Panc1 (cell line): ENCODE measurements around the gene NOVA1. TPM values are rescaled to one million over a fixed set of nuclear protein-coding genes. Genes with fewer than 3 reads are reported as not detected.

Source experiments
- ATAC-seq: fragments of 200-7000 bp; cut with Tn5 transposase; 2 replicates; pipeline ENCODE4 v1.9.1; 2020; ENCODE audit warnings: mild to moderate bottlenecking, moderate library complexity
- BruUV-seq: library from RNA; stranded (reverse); fragments of 400-500 nt; replicated peaks from 2 replicates; lab custom pipeline; 2021; lab: Mats Ljungman, UMichigan
- CTCF ChIA-PET: fragments of 300-600 bp; sonication (Branson Sonifier 250); formaldehyde crosslinking; loops from one replicate; lab custom pipeline; 2022; ENCODE audit warnings: antibody characterized with exemption; lab: Charles Lee
- POLR2A ChIA-PET: fragments of 300-600 bp; sonication (Branson Sonifier 250); formaldehyde crosslinking; loops from one replicate; lab custom pipeline; 2022; ENCODE audit warnings: antibody characterized with exemption; lab: Charles Lee
- DNase-seq: peaks from one replicate; pipeline ENCODE4 v3.0.0-alpha.2; 2010; ENCODE audit warnings: low read depth, low spot score
- H3K27ac ChIP-seq: 2 replicates; pipeline ENCODE4 v1.5.1; 2011; ENCODE audit warnings: mild to moderate bottlenecking, low read length, inconsistent platforms
- H3K27me3 ChIP-seq: fragments of 200-500 bp; sonication (Bioruptor generic); 2 replicates; pipeline ENCODE4 v1.6.0; 2014; ENCODE audit warnings: low read length, inconsistent platforms; ENCODE audit not compliant: control insufficient read depth, insufficient read depth
- H3K36me3 ChIP-seq: fragments of 200-500 bp; sonication (Bioruptor generic); 2 replicates; pipeline ENCODE4 v1.5.1; 2014; ENCODE audit warnings: inconsistent platforms, mild to moderate bottlenecking, low read length, moderate library complexity; ENCODE audit not compliant: control insufficient read depth, insufficient read depth
- H3K4me1 ChIP-seq: 2 replicates; pipeline ENCODE4 v1.5.1; 2011; ENCODE audit warnings: inconsistent platforms, mild to moderate bottlenecking, low read length, moderate library complexity; ENCODE audit not compliant: control insufficient read depth, insufficient read depth
- H3K4me3 ChIP-seq, 2 experiments: 2 replicates each; pipeline ENCODE4 v1.5.1; 2011 to 2012; ENCODE audit warnings: low read depth in 2 of 2, low read length in 2 of 2, mild to moderate bottlenecking in 2 of 2, inconsistent platforms in 1 of 2, moderate library complexity in 1 of 2
- H3K9me3 ChIP-seq: fragments of 200-500 bp; sonication (Bioruptor generic); 2 replicates; pipeline ENCODE4 v1.5.1; 2014; ENCODE audit warnings: low read depth, mild to moderate bottlenecking, inconsistent platforms, low read length, moderate library complexity; ENCODE audit not compliant: control insufficient read depth, insufficient read depth
- POLR2AphosphoS5 ChIP-seq: IDR thresholded peaks from 2 replicates; pipeline ENCODE4 v1.6.1; 2012; ENCODE audit warnings: mild to moderate bottlenecking, low read depth, low read length, moderate library complexity
- REST ChIP-seq, 2 experiments: IDR thresholded peaks; 2 replicates each; pipeline ENCODE4 v1.6.1; 2011 to 2012; ENCODE audit warnings: low read depth in 2 of 2, control low read depth in 1 of 2, low read length in 1 of 2, mild to moderate bottlenecking in 1 of 2, moderate library complexity in 1 of 2; ENCODE audit not compliant: insufficient read depth in 1 of 2
- SIN3A ChIP-seq: IDR thresholded peaks from 2 replicates; pipeline ENCODE4 v1.6.1; 2012; ENCODE audit warnings: low read depth, mild to moderate bottlenecking, low read length, moderate library complexity, borderline replicate concordance; ENCODE audit not compliant: insufficient read depth
- TCF7L2 ChIP-seq: IDR thresholded peaks from 2 replicates; pipeline ENCODE4 v1.6.1; 2011; ENCODE audit warnings: mild to moderate bottlenecking, low read depth, low read length, inconsistent platforms
- in situ Hi-C: cut with HindIII; loops from 2 replicates; pipeline ENCODE4 v1.10.0; 2016; ENCODE audit warnings: low sequenced_read_pairs, low pct_unique_long_range_greater_than_20kb
- intact Hi-C: fragments of 100-400 bp; cut with micrococcal nuclease; formaldehyde crosslinking; loops from one replicate; pipeline ENCODE4 v1.10.0; 2022; ENCODE audit not compliant: unreplicated experiment
- total RNA-seq: library from RNA; stranded (reverse); gene quantifications from one replicate; pipeline ENCODE4 v1.2.1, GENCODE V29; 2021; ENCODE audit not compliant: unreplicated experiment
- TF ChIP-seq, protein P1 (sequence below): fragments of 450-650 bp; IDR thresholded peaks from 2 replicates; pipeline ENCODE4 v1.5.1; 2017; ENCODE audit warnings: mild to moderate bottlenecking

Gene NOVA1
- total RNA-seq, 1 experiment from 2014 or later = not detected

DNA sequence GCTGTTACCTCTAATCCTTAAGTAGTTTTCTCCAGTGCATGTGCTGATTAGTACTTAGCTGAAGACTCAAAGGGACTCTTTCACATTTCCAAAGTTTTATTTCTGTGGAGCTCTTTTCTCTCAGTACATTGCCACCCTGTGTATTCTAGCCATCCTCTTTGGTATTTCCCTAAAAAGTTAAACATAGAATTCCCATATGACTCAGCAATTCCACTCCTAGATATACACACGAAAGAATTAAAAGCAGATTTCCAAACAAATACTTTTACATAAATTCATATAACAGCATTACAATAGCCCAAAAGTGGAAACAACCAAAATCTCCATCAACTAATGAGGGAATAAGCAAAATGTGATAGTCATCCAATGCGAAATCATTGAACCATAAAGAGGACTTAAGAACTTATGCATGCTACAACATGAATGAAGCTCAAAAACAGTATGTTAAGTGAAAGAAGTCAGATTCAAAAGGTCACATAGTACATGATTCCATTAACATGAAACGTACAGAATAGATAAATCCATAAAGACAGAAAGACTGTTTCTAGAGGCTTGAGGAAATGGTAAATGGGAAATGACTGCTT lies 9.0 kb upstream of the NOVA1 start:
- BruUV-seq = no TSS peak
- in situ Hi-C loops (no loop called here), intact Hi-C loops (no loop called here)

DNA sequence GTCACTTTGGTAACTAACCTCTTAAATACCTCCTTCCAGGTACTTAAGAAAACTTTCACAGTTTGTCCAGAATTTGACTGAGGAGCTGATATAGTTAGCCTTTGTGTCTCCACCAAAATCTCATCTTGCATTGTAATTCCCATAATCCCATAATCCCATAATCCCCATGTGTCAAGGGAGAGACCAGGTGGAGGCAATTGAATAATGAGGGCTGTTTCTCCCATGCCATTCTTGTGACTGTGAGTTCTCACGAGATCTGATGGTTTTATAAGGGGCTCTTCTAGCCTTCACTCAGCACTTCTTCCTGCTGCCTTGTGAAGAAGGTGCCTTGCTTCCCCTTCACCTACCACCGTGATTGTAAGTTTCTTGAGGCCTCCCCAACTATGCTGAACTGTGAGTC lies 7.8 kb upstream of the NOVA1 start:
- no peaks in the 10 kb centered on the region for H3K27me3 ChIP-seq
- H3K36me3 ChIP-seq = no peaks in the 10 kb centered on the region
- in situ Hi-C loops = no loop called here
- TF ChIP-seq SIN3A (no peak), TCF7L2 (no peak), REST (IDR thresholded peaks at IDR 0.05; ENCODE audit: insufficient read depth in 1 of 2, low read depth in 2 of 2, low read length in 1 of 2) (no peak), POLR2AphosphoS5 (no peak)
- TF ChIP-seq, protein P1, sequence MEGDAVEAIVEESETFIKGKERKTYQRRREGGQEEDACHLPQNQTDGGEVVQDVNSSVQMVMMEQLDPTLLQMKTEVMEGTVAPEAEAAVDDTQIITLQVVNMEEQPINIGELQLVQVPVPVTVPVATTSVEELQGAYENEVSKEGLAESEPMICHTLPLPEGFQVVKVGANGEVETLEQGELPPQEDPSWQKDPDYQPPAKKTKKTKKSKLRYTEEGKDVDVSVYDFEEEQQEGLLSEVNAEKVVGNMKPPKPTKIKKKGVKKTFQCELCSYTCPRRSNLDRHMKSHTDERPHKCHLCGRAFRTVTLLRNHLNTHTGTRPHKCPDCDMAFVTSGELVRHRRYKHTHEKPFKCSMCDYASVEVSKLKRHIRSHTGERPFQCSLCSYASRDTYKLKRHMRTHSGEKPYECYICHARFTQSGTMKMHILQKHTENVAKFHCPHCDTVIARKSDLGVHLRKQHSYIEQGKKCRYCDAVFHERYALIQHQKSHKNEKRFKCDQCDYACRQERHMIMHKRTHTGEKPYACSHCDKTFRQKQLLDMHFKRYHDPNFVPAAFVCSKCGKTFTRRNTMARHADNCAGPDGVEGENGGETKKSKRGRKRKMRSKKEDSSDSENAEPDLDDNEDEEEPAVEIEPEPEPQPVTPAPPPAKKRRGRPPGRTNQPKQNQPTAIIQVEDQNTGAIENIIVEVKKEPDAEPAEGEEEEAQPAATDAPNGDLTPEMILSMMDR = no peak
- ATAC-seq (no peak), DNase-seq (no peak)
- H3K9me3 ChIP-seq = no peaks in the 10 kb centered on the region
- no peak overlapping the region for H3K27ac ChIP-seq
- intact Hi-C loops = no loop called here
- CTCF ChIA-PET = no interaction called here
- H3K4me1 ChIP-seq = no peaks in the 10 kb centered on the region
- POLR2A ChIA-PET = no interaction called here
- H3K4me3 ChIP-seq = no peak overlapping the region
- no TSS peak for BruUV-seq

More for the DNA sequence above, 9.0 kb upstream of the NOVA1 start:
- no peak overlapping the region for H3K27ac ChIP-seq
- DNase-seq (no peak), ATAC-seq (no peak)
- no peaks in the 10 kb centered on the region for H3K9me3 ChIP-seq
- no peak overlapping the region for H3K4me3 ChIP-seq
- no peak for TF ChIP-seq POLR2AphosphoS5
- TF ChIP-seq TCF7L2 = no peak
- no peaks in the 10 kb centered on the region for H3K27me3 ChIP-seq
- CTCF ChIA-PET = no interaction called here
- POLR2A ChIA-PET = no interaction called here
- H3K4me1 ChIP-seq = no peaks in the 10 kb centered on the region
- no peaks in the 10 kb centered on the region for H3K36me3 ChIP-seq

GRCh38 chr14:26602902-26603301 lies 5.1 kb upstream of the NOVA1 start:
- POLR2A ChIA-PET = no interaction called here
- intact Hi-C loops (no loop called here), in situ Hi-C loops (no loop called here)
- no peak overlapping the region for H3K27ac ChIP-seq
- H3K27me3 ChIP-seq = no peaks in the 10 kb centered on the region
- no peaks in the 10 kb centered on the region for H3K9me3 ChIP-seq
- ATAC-seq (no peak), DNase-seq (no peak)
- H3K4me1 ChIP-seq = no peaks in the 10 kb centered on the region
- CTCF ChIA-PET = no interaction called here
- TF ChIP-seq REST (IDR thresholded peaks at IDR 0.05; ENCODE audit: insufficient read depth in 1 of 2, low read depth in 2 of 2, low read length in 1 of 2) (no peak), POLR2AphosphoS5 (no peak), SIN3A (no peak)
- TF ChIP-seq, protein P1 = no peak
- no TSS peak for BruUV-seq
- H3K36me3 ChIP-seq = no peaks in the 10 kb centered on the region
- H3K4me3 ChIP-seq = no peak overlapping the region
